Heart left ventricle (tissue), 13 donors: ENCODE data around the gene APLP1.

Experiments
- POLR2A ChIP-seq, 2 donors: fragments of 450-650 bp; IDR thresholded peaks; one replicate each; pipeline ENCODE4 v1.6.1; 2017; ENCODE audit warnings: antibody characterized with exemption in 2 of 2, mild to moderate bottlenecking in 2 of 2, moderate library complexity in 2 of 2
- TF ChIP-seq, protein P1 (sequence below), 12 donors: fragments of 200-600 bp; sonication (generic) in 4 of 12; IDR thresholded peaks; one replicate each; pipeline versions ENCODE4 v1.5.0 to v1.8.0; 2018 to 2022; ENCODE audit warnings: antibody characterized with exemption in 12 of 12, mild to moderate bottlenecking in 5 of 12
- donor health status: ischemic (EF 13 %, LVEDD 7.1; RV severe dilation, severe dysfunction).
- donor health status: DM: no; HTN: yes; CAD: no.
- donor health status: DM: no; HTN: no; CAD: no.
- donor health status: ischemic (EF 25% LVEDD 6.9; RV normal size, moderate dysfunction).
- donor health status: ischemic (EF 25% LVEDD 5.7; RV mildly dilated, moderate dysfunction).
- donor health status: ischemic (EF 35%, LVEDD 5.7; RV mildly dilated, moderate dysfunction).
- donor health status: nonischemic (EF 11% LVEDD 7.7; RV severe dilation, severe dysfunction).
- donor health status: DM: yes; HTN: yes; CAD: no.
- donor health status: PGD.
- donor health status: ischemic (EF 29% LVEDD 5.4; RV normal size, mild dysfunction).
- donor health status: nonischemic (EF 23%, LVEDD 6.1; RV moderate dilation, normal function).

DNA sequence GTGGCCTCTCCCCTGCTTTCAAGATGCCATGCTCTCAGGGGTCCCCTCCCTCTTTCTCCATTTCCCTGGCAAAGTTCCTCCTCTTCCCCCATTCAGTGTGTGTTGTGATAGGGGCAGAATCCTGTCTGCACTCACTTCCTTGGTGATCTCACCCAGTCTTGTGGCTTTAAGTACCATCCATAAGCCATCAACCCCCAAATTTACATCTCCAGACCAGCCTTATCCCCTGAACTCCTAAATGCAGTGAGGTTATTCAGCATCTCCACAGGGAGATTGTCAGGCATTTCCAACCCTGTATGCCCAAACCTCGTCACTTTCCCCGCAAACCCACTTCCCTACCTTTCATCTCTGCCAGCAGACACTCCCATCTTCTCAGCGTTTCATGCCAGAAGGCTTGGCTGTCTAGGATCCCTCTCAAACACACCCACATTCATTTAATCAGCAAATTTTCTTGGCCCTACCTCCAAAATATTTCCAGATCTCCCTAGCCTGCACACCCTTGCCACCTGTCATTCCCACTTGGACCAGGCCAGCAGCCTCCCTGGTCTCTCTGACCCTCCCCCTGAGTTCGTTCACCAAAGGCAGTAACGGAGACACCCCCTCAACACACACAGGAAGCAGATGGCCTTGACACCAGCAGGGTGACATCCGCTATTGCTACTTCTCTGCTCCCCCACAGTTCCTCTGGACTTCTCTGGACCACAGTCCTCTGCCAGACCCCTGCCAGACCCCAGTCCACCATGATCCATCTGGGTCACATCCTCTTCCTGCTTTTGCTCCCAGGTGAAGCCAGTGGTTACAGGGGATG, 33.7 kb downstream of the APLP1 start, which contains the start of gene HCST:
- TF ChIP-seq, protein P1, sequence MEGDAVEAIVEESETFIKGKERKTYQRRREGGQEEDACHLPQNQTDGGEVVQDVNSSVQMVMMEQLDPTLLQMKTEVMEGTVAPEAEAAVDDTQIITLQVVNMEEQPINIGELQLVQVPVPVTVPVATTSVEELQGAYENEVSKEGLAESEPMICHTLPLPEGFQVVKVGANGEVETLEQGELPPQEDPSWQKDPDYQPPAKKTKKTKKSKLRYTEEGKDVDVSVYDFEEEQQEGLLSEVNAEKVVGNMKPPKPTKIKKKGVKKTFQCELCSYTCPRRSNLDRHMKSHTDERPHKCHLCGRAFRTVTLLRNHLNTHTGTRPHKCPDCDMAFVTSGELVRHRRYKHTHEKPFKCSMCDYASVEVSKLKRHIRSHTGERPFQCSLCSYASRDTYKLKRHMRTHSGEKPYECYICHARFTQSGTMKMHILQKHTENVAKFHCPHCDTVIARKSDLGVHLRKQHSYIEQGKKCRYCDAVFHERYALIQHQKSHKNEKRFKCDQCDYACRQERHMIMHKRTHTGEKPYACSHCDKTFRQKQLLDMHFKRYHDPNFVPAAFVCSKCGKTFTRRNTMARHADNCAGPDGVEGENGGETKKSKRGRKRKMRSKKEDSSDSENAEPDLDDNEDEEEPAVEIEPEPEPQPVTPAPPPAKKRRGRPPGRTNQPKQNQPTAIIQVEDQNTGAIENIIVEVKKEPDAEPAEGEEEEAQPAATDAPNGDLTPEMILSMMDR (IDR thresholded peaks at IDR 0.05) = no peak
- TF ChIP-seq POLR2A (IDR thresholded peaks at IDR 0.05) = no peak
